ENCODE measurements around the gene SIGLEC10.

DNA sequence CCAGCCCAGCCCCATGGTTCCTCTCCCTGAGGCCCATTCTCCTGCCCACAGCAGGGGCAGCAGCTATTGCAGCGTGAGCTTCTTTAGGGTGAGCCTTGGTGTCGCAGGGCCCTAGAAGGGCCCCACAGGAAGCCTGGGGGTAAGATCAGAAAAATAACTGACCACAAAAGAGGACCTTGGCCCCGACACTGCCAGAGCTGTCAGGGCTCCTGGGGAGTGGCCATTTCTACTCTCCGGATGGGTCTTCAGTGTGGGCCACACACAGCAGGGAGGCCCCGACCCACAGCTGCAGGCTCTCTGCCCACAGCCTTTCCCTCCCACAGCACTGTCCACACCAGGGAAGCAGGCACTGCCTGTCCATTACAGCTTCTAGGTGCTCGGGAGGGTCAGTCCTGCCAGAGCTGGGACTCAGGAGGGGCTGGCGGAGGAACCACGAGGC, 44.3 kb upstream of the SIGLEC10 start:
- TF ChIP-seq HDAC2 (IDR thresholded peaks at IDR 0.05) (no peak), POLR2AphosphoS2 (conservative IDR thresholded peaks at IDR 0.05; ENCODE audit: low read length) (no peak), MAZ (IDR thresholded peaks at IDR 0.05; ENCODE audit: borderline replicate concordance, low read depth, low read length) (no peak), BHLHE40 (IDR thresholded peaks at IDR 0.05; ENCODE audit: low read depth, low read length) (no peak), MYC (IDR thresholded peaks at IDR 0.05; ENCODE audit: borderline replicate concordance, low read length) (no peak), ZFP36 (IDR thresholded peaks at IDR 0.05; ENCODE audit: borderline replicate concordance, partially characterized antibody) (no peak), RAD21 (conservative IDR thresholded peaks at IDR 0.05 in 1 of 2, IDR thresholded peaks at IDR 0.05 in 1 of 2) (no peak), ESRRA (IDR thresholded peaks at IDR 0.05; ENCODE audit: borderline replicate concordance, low read length) (no peak), EP300 (IDR thresholded peaks at IDR 0.05) (no peak), SMC3 (IDR thresholded peaks at IDR 0.05) (no peak)
- TF ChIP-seq, protein P1, sequence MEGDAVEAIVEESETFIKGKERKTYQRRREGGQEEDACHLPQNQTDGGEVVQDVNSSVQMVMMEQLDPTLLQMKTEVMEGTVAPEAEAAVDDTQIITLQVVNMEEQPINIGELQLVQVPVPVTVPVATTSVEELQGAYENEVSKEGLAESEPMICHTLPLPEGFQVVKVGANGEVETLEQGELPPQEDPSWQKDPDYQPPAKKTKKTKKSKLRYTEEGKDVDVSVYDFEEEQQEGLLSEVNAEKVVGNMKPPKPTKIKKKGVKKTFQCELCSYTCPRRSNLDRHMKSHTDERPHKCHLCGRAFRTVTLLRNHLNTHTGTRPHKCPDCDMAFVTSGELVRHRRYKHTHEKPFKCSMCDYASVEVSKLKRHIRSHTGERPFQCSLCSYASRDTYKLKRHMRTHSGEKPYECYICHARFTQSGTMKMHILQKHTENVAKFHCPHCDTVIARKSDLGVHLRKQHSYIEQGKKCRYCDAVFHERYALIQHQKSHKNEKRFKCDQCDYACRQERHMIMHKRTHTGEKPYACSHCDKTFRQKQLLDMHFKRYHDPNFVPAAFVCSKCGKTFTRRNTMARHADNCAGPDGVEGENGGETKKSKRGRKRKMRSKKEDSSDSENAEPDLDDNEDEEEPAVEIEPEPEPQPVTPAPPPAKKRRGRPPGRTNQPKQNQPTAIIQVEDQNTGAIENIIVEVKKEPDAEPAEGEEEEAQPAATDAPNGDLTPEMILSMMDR (IDR thresholded peaks at IDR 0.05), result no peak
